ENCODE data around the gene RHD.
A peak's percentile ranks its signal among the peaks of the same experiment; 100 is the strongest.

GRCh38 chr1:25239681-25240541 is 32.4 kb upstream of the RHD start:
- TF ChIP-seq, protein P1, sequence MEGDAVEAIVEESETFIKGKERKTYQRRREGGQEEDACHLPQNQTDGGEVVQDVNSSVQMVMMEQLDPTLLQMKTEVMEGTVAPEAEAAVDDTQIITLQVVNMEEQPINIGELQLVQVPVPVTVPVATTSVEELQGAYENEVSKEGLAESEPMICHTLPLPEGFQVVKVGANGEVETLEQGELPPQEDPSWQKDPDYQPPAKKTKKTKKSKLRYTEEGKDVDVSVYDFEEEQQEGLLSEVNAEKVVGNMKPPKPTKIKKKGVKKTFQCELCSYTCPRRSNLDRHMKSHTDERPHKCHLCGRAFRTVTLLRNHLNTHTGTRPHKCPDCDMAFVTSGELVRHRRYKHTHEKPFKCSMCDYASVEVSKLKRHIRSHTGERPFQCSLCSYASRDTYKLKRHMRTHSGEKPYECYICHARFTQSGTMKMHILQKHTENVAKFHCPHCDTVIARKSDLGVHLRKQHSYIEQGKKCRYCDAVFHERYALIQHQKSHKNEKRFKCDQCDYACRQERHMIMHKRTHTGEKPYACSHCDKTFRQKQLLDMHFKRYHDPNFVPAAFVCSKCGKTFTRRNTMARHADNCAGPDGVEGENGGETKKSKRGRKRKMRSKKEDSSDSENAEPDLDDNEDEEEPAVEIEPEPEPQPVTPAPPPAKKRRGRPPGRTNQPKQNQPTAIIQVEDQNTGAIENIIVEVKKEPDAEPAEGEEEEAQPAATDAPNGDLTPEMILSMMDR (IDR thresholded peaks at IDR 0.05; ENCODE audit: insufficient read depth, low read length) = peak; percentile 77
- TF ChIP-seq, protein P2, sequence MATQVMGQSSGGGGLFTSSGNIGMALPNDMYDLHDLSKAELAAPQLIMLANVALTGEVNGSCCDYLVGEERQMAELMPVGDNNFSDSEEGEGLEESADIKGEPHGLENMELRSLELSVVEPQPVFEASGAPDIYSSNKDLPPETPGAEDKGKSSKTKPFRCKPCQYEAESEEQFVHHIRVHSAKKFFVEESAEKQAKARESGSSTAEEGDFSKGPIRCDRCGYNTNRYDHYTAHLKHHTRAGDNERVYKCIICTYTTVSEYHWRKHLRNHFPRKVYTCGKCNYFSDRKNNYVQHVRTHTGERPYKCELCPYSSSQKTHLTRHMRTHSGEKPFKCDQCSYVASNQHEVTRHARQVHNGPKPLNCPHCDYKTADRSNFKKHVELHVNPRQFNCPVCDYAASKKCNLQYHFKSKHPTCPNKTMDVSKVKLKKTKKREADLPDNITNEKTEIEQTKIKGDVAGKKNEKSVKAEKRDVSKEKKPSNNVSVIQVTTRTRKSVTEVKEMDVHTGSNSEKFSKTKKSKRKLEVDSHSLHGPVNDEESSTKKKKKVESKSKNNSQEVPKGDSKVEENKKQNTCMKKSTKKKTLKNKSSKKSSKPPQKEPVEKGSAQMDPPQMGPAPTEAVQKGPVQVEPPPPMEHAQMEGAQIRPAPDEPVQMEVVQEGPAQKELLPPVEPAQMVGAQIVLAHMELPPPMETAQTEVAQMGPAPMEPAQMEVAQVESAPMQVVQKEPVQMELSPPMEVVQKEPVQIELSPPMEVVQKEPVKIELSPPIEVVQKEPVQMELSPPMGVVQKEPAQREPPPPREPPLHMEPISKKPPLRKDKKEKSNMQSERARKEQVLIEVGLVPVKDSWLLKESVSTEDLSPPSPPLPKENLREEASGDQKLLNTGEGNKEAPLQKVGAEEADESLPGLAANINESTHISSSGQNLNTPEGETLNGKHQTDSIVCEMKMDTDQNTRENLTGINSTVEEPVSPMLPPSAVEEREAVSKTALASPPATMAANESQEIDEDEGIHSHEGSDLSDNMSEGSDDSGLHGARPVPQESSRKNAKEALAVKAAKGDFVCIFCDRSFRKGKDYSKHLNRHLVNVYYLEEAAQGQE (IDR thresholded peaks at IDR 0.05; ENCODE audit: insufficient replicate concordance, low read depth) = no peak
- peak; percentile 11; the same call in 1 of the 2 replicates for TF ChIP-seq SPI1 (IDR thresholded peaks at IDR 0.05; ENCODE audit: borderline replicate concordance, low read depth)
- TF ChIP-seq POLR2AphosphoS5 (IDR thresholded peaks at IDR 0.05; ENCODE audit: low read depth) = peak; percentile 91

All from HL-60 (cell line).